Caco-2 (cell line): Measurements from ENCODE around the gene ASB10. TPM values are rescaled to one million over a fixed set of nuclear protein-coding genes. Genes with fewer than 3 reads are reported as not detected.
A peak's percentile ranks its signal among the peaks of the same experiment; 100 is the strongest.

Experiments
- BruUV-seq: library from RNA; stranded (reverse); fragments of 400-500 nt; replicated peaks from 2 replicates; lab custom pipeline; 2021; lab: Mats Ljungman, UMichigan
- CTCF ChIA-PET: fragments of 300-600 bp; sonication (Branson Sonifier 250); formaldehyde crosslinking; loops from one replicate; lab custom pipeline; 2022; ENCODE audit warnings: antibody characterized with exemption; lab: Charles Lee
- POLR2A ChIA-PET: fragments of 300-600 bp; sonication (Branson Sonifier 250); formaldehyde crosslinking; loops from one replicate; lab custom pipeline; 2022; ENCODE audit warnings: antibody characterized with exemption; lab: Charles Lee
- DNase-seq, 2 experiments: peaks; one replicate each; pipeline versions ENCODE4 v3.0.0 to v3.0.0-alpha.2; 2020 to 2022
- H3K27me3 ChIP-seq: replicated peaks from 2 replicates; pipeline ENCODE4 v1.6.0; 2011; ENCODE audit warnings: low read length; ENCODE audit not compliant: control insufficient read depth, insufficient read depth
- H3K36me3 ChIP-seq: 2 replicates; pipeline ENCODE4 v1.5.1; 2011; ENCODE audit warnings: low read length; ENCODE audit not compliant: control insufficient read depth, insufficient read depth
- H3K4me1 ChIP-seq: fragments of 250-450 bp; sonication (Bioruptor Pico); 2 replicates; pipeline ENCODE4 v1.5.1; 2020; ENCODE audit warnings: mild to moderate bottlenecking
- H3K4me3 ChIP-seq: 2 replicates; pipeline ENCODE4 v1.5.1; 2011; ENCODE audit warnings: low read depth, mild to moderate bottlenecking, control low read depth, low read length
- H3K9me3 ChIP-seq: fragments of 250-450 bp; sonication (Bioruptor Pico); 2 replicates; pipeline ENCODE4 v1.5.1; 2020; ENCODE audit warnings: mild to moderate bottlenecking, moderate library complexity
- H3K27ac Mint-ChIP-seq: one replicate; pipeline ENCODE4 v1.8.0; 2022; ENCODE audit warnings: mixed read lengths; ENCODE audit not compliant: unreplicated experiment
- H3K27me3 Mint-ChIP-seq: one replicate; pipeline ENCODE4 v1.8.0; 2022; ENCODE audit warnings: mixed read lengths; ENCODE audit not compliant: insufficient read depth, unreplicated experiment
- H3K36me3 Mint-ChIP-seq: one replicate; pipeline ENCODE4 v1.8.0; 2022; ENCODE audit warnings: mild to moderate bottlenecking, mixed read lengths; ENCODE audit not compliant: insufficient read depth, unreplicated experiment
- H3K4me1 Mint-ChIP-seq: one replicate; pipeline ENCODE4 v1.8.0; 2022; ENCODE audit warnings: low read depth, mixed read lengths; ENCODE audit not compliant: unreplicated experiment
- H3K4me3 Mint-ChIP-seq: one replicate; pipeline ENCODE4 v1.8.0; 2022; ENCODE audit warnings: mild to moderate bottlenecking, moderate library complexity, mixed read lengths; ENCODE audit not compliant: unreplicated experiment
- H3K9me3 Mint-ChIP-seq: one replicate; pipeline ENCODE4 v1.8.0; 2022; ENCODE audit warnings: mixed read lengths; ENCODE audit not compliant: unreplicated experiment
- CTCF ChIP-seq, 2 experiments: fragments of 200-600 bp in 1 of 2; IDR thresholded peaks; 1 replicate in 1 of 2; 2 replicates in 1 of 2; pipeline versions ENCODE4 v1.5.1 to v1.8.0; 2011 to 2022; ENCODE audit warnings: antibody characterized with exemption in 1 of 2, control low read depth in 1 of 2, inconsistent platforms in 1 of 2, low read depth in 1 of 2, low read length in 1 of 2, mild to moderate bottlenecking in 1 of 2, moderate library complexity in 1 of 2; ENCODE audit not compliant: insufficient read depth in 1 of 2, severe bottlenecking in 1 of 2, unreplicated experiment in 1 of 2
- intact Hi-C: fragments of 100-400 bp; cut with micrococcal nuclease; formaldehyde crosslinking; loops from one replicate; pipeline ENCODE4 v1.10.0; 2022; ENCODE audit not compliant: unreplicated experiment
- total RNA-seq: library from RNA; stranded (reverse); gene quantifications from 2 replicates; pipeline ENCODE4 v1.2.3, GENCODE V29; 2022

Gene ASB10
- total RNA-seq, 1 experiment from 2014 or later, result not detected

- no peaks in the 10 kb centered on the region for H3K4me1 ChIP-seq
- no peaks in the 10 kb centered on the region for H3K9me3 ChIP-seq
- intact Hi-C loops, result loop anchor here (2.0 kb wide), 2 partner anchors 75 to 137 kb away; partner anchors contain the start of gene SMARCD3
- H3K27me3 ChIP-seq, result peaks cover 4% of the 10 kb centered on the region
- Mint-ChIP-seq H3K9me3 (no peaks in the 10 kb centered on the region), H3K4me3 (no peak overlapping the region), H3K27me3 (peaks cover 31% of the 10 kb centered on the region), H3K27ac (no peak overlapping the region), H3K36me3 (no peaks in the 10 kb centered on the region), H3K4me1 (peaks cover under 1% of the 10 kb centered on the region)
- POLR2A ChIA-PET, result no interaction called here
- DNase-seq, result peak in 1 of 2 experiments; percentile 25
- no TSS peak for BruUV-seq
- TF ChIP-seq CTCF (IDR thresholded peaks at IDR 0.05; ENCODE audit: insufficient read depth in 1 of 2, low read depth in 1 of 2, low read length in 1 of 2, severe bottlenecking in 1 of 2, unreplicated experiment in 1 of 2), result no peak
- H3K36me3 ChIP-seq, result no peaks in the 10 kb centered on the region
- no peak overlapping the region for H3K4me3 ChIP-seq
- CTCF ChIA-PET, result interaction anchor here (0.6 kb wide), 1 partner anchor 64 kb away, joined by 5 read pairs; no protein-coding TSS in a partner anchor
These were observed 13.4 kb downstream of the ASB10 start for GRCh38 chr7:151173386-151174245.

- Histone ChIP-seq H3K4me3 (no peak overlapping the region), H3K9me3 (no peaks in the 10 kb centered on the region), H3K4me1 (no peaks in the 10 kb centered on the region), H3K36me3 (no peaks in the 10 kb centered on the region), H3K27me3 (peaks cover 4% of the 10 kb centered on the region)
- intact Hi-C loops, result loop anchor here (1.0 to 2.0 kb wide), 3 partner anchors 48 to 138 kb away; partner anchors contain the start of gene SMARCD3
- Mint-ChIP-seq H3K9me3 (no peaks in the 10 kb centered on the region), H3K36me3 (no peaks in the 10 kb centered on the region), H3K27me3 (peaks cover 33% of the 10 kb centered on the region), H3K27ac (no peak overlapping the region), H3K4me1 (peaks cover 5% of the 10 kb centered on the region), H3K4me3 (no peak overlapping the region)
- peak; percentile 63 to 84 for DNase-seq
- peak; percentile 100 for TF ChIP-seq CTCF (IDR thresholded peaks at IDR 0.05; ENCODE audit: insufficient read depth in 1 of 2, low read depth in 1 of 2, low read length in 1 of 2, severe bottlenecking in 1 of 2, unreplicated experiment in 1 of 2)
- BruUV-seq, result no TSS peak
- POLR2A ChIA-PET, result no interaction called here
- CTCF ChIA-PET, result no interaction called here
These were observed 14.5 kb downstream of the ASB10 start for GRCh38 chr7:151172273-151173141.

GRCh38 chr7:151168787-151169162, 18.3 kb downstream of the ASB10 start:
- Histone ChIP-seq H3K36me3 (no peaks in the 10 kb centered on the region), H3K27me3 (peaks cover 13% of the 10 kb centered on the region), H3K9me3 (no peaks in the 10 kb centered on the region), H3K4me3 (no peak overlapping the region), H3K4me1 (0 out of 2 replicates have a peak, but pooled peaks cover 4% of the 10 kb centered on the region)
- Mint-ChIP-seq H3K27me3 (peaks cover 33% of the 10 kb centered on the region), H3K9me3 (no peaks in the 10 kb centered on the region), H3K36me3 (no peaks in the 10 kb centered on the region), H3K27ac (no peak overlapping the region), H3K4me1 (peaks cover 5% of the 10 kb centered on the region), H3K4me3 (peak overlapping the region; percentile 62)
- TF ChIP-seq CTCF (IDR thresholded peaks at IDR 0.05; ENCODE audit: insufficient read depth in 1 of 2, low read depth in 1 of 2, low read length in 1 of 2, severe bottlenecking in 1 of 2, unreplicated experiment in 1 of 2), result no peak
- ChIA-PET POLR2A (no interaction called here), CTCF (interaction anchor here (0.7 to 1.6 kb wide), 2 partner anchors 45 to 200 kb away, joined by 3 to 4 read pairs; no protein-coding TSS in a partner anchor)
- BruUV-seq, result no TSS peak
- DNase-seq, result no peak
- intact Hi-C loops, result loop anchor here (1.0 kb wide), 1 partner anchor 44 kb away; no protein-coding TSS in a partner anchor
